Measurements from ENCODE around the gene KANSL1L. TPM values are rescaled to one million over a fixed set of nuclear protein-coding genes. Genes with fewer than 3 reads are reported as not detected.
A peak's percentile ranks its signal among the peaks of the same experiment; 100 is the strongest.

KANSL1L gene
- total RNA-seq, 2 experiments from 2014 or later: 2.6 to 4.8 TPM

GRCh38 chr2:210004881-210005280, 166.3 kb downstream of the KANSL1L start:
- ChIA-PET POLR2A (no interaction called here), CTCF (interaction anchor here (0.7 kb wide), 1 partner anchor 28 kb away, joined by 3 read pairs; no protein-coding TSS in a partner anchor)
- Mint-ChIP-seq H3K4me3 (no peak overlapping the region), H3K9me3 (ENCODE audit: insufficient read depth) (no peaks in the 10 kb centered on the region), H3K4me1 (ENCODE audit: low read depth) (peaks cover 52% of the 10 kb centered on the region), H3K36me3 (ENCODE audit: low read depth) (peaks cover 46% of the 10 kb centered on the region), H3K27me3 (ENCODE audit: low read depth) (no peaks in the 10 kb centered on the region), H3K27ac (peak overlapping the region; percentile 41)
- DNase-seq (no peak), ATAC-seq (no peak)

GRCh38 chr2:210003359-210003758, 167.8 kb downstream of the KANSL1L start:
- ChIA-PET POLR2A (interaction anchor here (1.0 kb wide), 1 partner anchor 9 kb away, joined by 4 read pairs; no protein-coding TSS in a partner anchor), CTCF (interaction anchor here (0.8 to 1.7 kb wide), 2 partner anchors 10 to 42 kb away, joined by 3 to 4 read pairs; no protein-coding TSS in a partner anchor)
- no peaks in the 10 kb centered on the region for H3K9me3 Mint-ChIP-seq (ENCODE audit: insufficient read depth)
- DNase-seq: no peak
- peaks cover 57% of the 10 kb centered on the region for H3K4me1 Mint-ChIP-seq (ENCODE audit: low read depth)
- peak overlapping the region; percentile 93 for H3K4me3 Mint-ChIP-seq
- peak overlapping the region; percentile 89 for H3K27ac Mint-ChIP-seq
- H3K27me3 Mint-ChIP-seq (ENCODE audit: low read depth): no peaks in the 10 kb centered on the region
- peaks cover 41% of the 10 kb centered on the region for H3K36me3 Mint-ChIP-seq (ENCODE audit: low read depth)
- ATAC-seq: no peak

GRCh38 chr2:210002158-210003157, 168.8 kb downstream of the KANSL1L start, which contains the start of gene RPE:
Gene RPE, plus strand, starts transcription at chr2:210002638. Its CDS starts 24 bp downstream, at chr2:210002662.
- ChIA-PET POLR2A (interaction anchor here (1.0 kb wide), 1 partner anchor 10 kb away, joined by 4 read pairs; no protein-coding TSS in a partner anchor), CTCF (interaction anchor here (0.8 to 1.7 kb wide), 2 partner anchors 10 to 41 kb away, joined by 3 to 4 read pairs; no protein-coding TSS in a partner anchor)
- H3K9me3 Mint-ChIP-seq (ENCODE audit: insufficient read depth): no peaks in the 10 kb centered on the region
- ATAC-seq (peak; percentile 97), DNase-seq (peak; percentile 98)
- H3K4me1 Mint-ChIP-seq (ENCODE audit: low read depth): peaks cover 51% of the 10 kb centered on the region
- H3K27me3 Mint-ChIP-seq (ENCODE audit: low read depth): no peaks in the 10 kb centered on the region
- H3K4me3 Mint-ChIP-seq: peak within 1 kb of the TSS; percentile 93
- H3K27ac Mint-ChIP-seq: peak within 1 kb of the TSS; percentile 89
- peaks cover 34% of the 10 kb centered on the region for H3K36me3 Mint-ChIP-seq (ENCODE audit: low read depth)

- H3K36me3 Mint-ChIP-seq (ENCODE audit: low read depth): peaks cover 24% of the 10 kb centered on the region
- CTCF ChIA-PET: interaction anchor here (2.0 kb wide), 1 partner anchor 198 kb away, joined by 6 read pairs; no protein-coding TSS in a partner anchor
- H3K27ac Mint-ChIP-seq: no peak overlapping the region
These were observed 170.5 kb downstream of the KANSL1L start for GRCh38 chr2:210000464-210001324.

GRCh38 chr2:209998596-209998995, 172.6 kb downstream of the KANSL1L start:
- POLR2A ChIA-PET: no interaction called here
- peaks cover 10% of the 10 kb centered on the region for H3K36me3 Mint-ChIP-seq (ENCODE audit: low read depth)
- no peak for ATAC-seq
- no peak overlapping the region for H3K27ac Mint-ChIP-seq
- no peak for DNase-seq
- H3K4me1 Mint-ChIP-seq (ENCODE audit: low read depth): peaks cover 18% of the 10 kb centered on the region
- CTCF ChIA-PET: interaction anchor here (0.8 to 2.0 kb wide), 3 partner anchors 11 to 200 kb away, joined by 3 to 6 read pairs (median 3); no protein-coding TSS in a partner anchor
- H3K4me3 Mint-ChIP-seq: no peak overlapping the region
- no peaks in the 10 kb centered on the region for H3K27me3 Mint-ChIP-seq (ENCODE audit: low read depth)
- no peaks in the 10 kb centered on the region for H3K9me3 Mint-ChIP-seq (ENCODE audit: insufficient read depth)

More at GRCh38 chr2:210000464-210001324, 170.5 kb downstream of the KANSL1L start:
- DNase-seq (no peak), ATAC-seq (no peak)
- H3K4me1 Mint-ChIP-seq (ENCODE audit: low read depth): peaks cover 38% of the 10 kb centered on the region
- H3K9me3 Mint-ChIP-seq (ENCODE audit: insufficient read depth): no peaks in the 10 kb centered on the region
- H3K27me3 Mint-ChIP-seq (ENCODE audit: low read depth): no peaks in the 10 kb centered on the region
- POLR2A ChIA-PET: interaction anchor here (0.6 kb wide), 1 partner anchor 14 kb away, joined by 3 read pairs; no protein-coding TSS in a partner anchor
- H3K4me3 Mint-ChIP-seq: no peak overlapping the region

- Mint-ChIP-seq H3K27ac (no peak overlapping the region), H3K36me3 (ENCODE audit: low read depth) (no peaks in the 10 kb centered on the region), H3K27me3 (ENCODE audit: low read depth) (peaks cover 6% of the 10 kb centered on the region), H3K9me3 (ENCODE audit: insufficient read depth) (no peaks in the 10 kb centered on the region), H3K4me3 (no peak overlapping the region), H3K4me1 (ENCODE audit: low read depth) (no peaks in the 10 kb centered on the region)
- DNase-seq (no peak), ATAC-seq (no peak)
- CTCF ChIA-PET: no interaction called here
- POLR2A ChIA-PET: no interaction called here
These were observed 177.2 kb downstream of the KANSL1L start for GRCh38 chr2:209993968-209994367.

- Mint-ChIP-seq H3K4me3 (no peak overlapping the region), H3K36me3 (ENCODE audit: low read depth) (no peaks in the 10 kb centered on the region), H3K27me3 (ENCODE audit: low read depth) (peaks cover 6% of the 10 kb centered on the region), H3K27ac (no peak overlapping the region), H3K9me3 (ENCODE audit: insufficient read depth) (no peaks in the 10 kb centered on the region), H3K4me1 (ENCODE audit: low read depth) (no peaks in the 10 kb centered on the region)
- CTCF ChIA-PET: interaction anchor here (0.7 to 1.3 kb wide), 2 partner anchors 11 to 208 kb away, joined by 4 read pairs; no protein-coding TSS in a partner anchor
- POLR2A ChIA-PET: no interaction called here
- DNase-seq (no peak), ATAC-seq (no peak)
These were observed 180.4 kb downstream of the KANSL1L start for GRCh38 chr2:209990838-209991237.

- Mint-ChIP-seq H3K4me1 (ENCODE audit: low read depth) (no peaks in the 10 kb centered on the region), H3K27me3 (ENCODE audit: low read depth) (peaks cover 17% of the 10 kb centered on the region), H3K27ac (no peak overlapping the region), H3K9me3 (ENCODE audit: insufficient read depth) (no peaks in the 10 kb centered on the region), H3K36me3 (ENCODE audit: low read depth) (no peaks in the 10 kb centered on the region), H3K4me3 (no peak overlapping the region)
- no peak for ATAC-seq
- ChIA-PET POLR2A (no interaction called here), CTCF (no interaction called here)
- DNase-seq: no peak
These were observed 183.2 kb downstream of the KANSL1L start for GRCh38 chr2:209988010-209988409.

GRCh38 chr2:209986415-209986814, 184.8 kb downstream of the KANSL1L start:
- POLR2A ChIA-PET: no interaction called here

GRCh38 chr2:209985874-209986273, 185.3 kb downstream of the KANSL1L start:
- Mint-ChIP-seq H3K36me3 (ENCODE audit: low read depth) (no peaks in the 10 kb centered on the region), H3K27ac (no peak overlapping the region), H3K4me1 (ENCODE audit: low read depth) (no peaks in the 10 kb centered on the region), H3K9me3 (ENCODE audit: insufficient read depth) (no peaks in the 10 kb centered on the region), H3K27me3 (ENCODE audit: low read depth) (peaks cover 22% of the 10 kb centered on the region), H3K4me3 (no peak overlapping the region)
- DNase-seq (no peak), ATAC-seq (no peak)
- ChIA-PET CTCF (interaction anchor here (0.9 to 1.6 kb wide), 3 partner anchors 9 to 210 kb away, joined by 3 to 7 read pairs (median 4); no protein-coding TSS in a partner anchor), POLR2A (no interaction called here)

More at GRCh38 chr2:209986415-209986814, 184.8 kb downstream of the KANSL1L start:
- no peak for DNase-seq
- H3K4me1 Mint-ChIP-seq (ENCODE audit: low read depth): no peaks in the 10 kb centered on the region
- no peak overlapping the region for H3K27ac Mint-ChIP-seq
- no peak for ATAC-seq
- peaks cover 22% of the 10 kb centered on the region for H3K27me3 Mint-ChIP-seq (ENCODE audit: low read depth)
- no peaks in the 10 kb centered on the region for H3K9me3 Mint-ChIP-seq (ENCODE audit: insufficient read depth)
- CTCF ChIA-PET: interaction anchor here (0.9 to 1.0 kb wide), 2 partner anchors 9 to 13 kb away, joined by 3 to 4 read pairs; no protein-coding TSS in a partner anchor
- H3K36me3 Mint-ChIP-seq (ENCODE audit: low read depth): no peaks in the 10 kb centered on the region
- H3K4me3 Mint-ChIP-seq: no peak overlapping the region

GRCh38 chr2:209984291-209984690, 186.9 kb downstream of the KANSL1L start:
- Mint-ChIP-seq H3K4me3 (no peak overlapping the region), H3K27ac (no peak overlapping the region), H3K9me3 (ENCODE audit: insufficient read depth) (no peaks in the 10 kb centered on the region), H3K4me1 (ENCODE audit: low read depth) (no peaks in the 10 kb centered on the region), H3K27me3 (ENCODE audit: low read depth) (peaks cover 16% of the 10 kb centered on the region), H3K36me3 (ENCODE audit: low read depth) (no peaks in the 10 kb centered on the region)
- ATAC-seq (no peak), DNase-seq (no peak)
- ChIA-PET POLR2A (interaction anchor here (0.6 kb wide), 1 partner anchor 14 kb away, joined by 3 read pairs; no protein-coding TSS in a partner anchor), CTCF (interaction anchor here (1.6 kb wide), 1 partner anchor 211 kb away, joined by 7 read pairs; no protein-coding TSS in a partner anchor)
